Endothelial cell of umbilical vein (primary cell): ENCODE measurements around the gene NFS1.

Source experiments
- EZH2 ChIP-seq: IDR thresholded peaks from 2 replicates; pipeline ENCODE4 v1.6.1; 2012; ENCODE audit warnings: borderline replicate concordance, low read depth, mild to moderate bottlenecking, moderate library complexity, low read length, inconsistent platforms; ENCODE audit not compliant: severe bottlenecking
- GATA2 ChIP-seq: IDR thresholded peaks from 2 replicates; pipeline ENCODE4 v1.7.0; 2011; ENCODE audit warnings: low read depth, mild to moderate bottlenecking, moderate library complexity, mixed read lengths, low read length; ENCODE audit not compliant: insufficient read length, insufficient read depth
- JUN ChIP-seq: IDR thresholded peaks from 2 replicates; pipeline ENCODE4 v1.6.1; 2011; ENCODE audit warnings: borderline replicate concordance, low read depth; ENCODE audit not compliant: insufficient read length, insufficient read depth
- POLR2A ChIP-seq: IDR thresholded peaks from 2 replicates; pipeline ENCODE4 v1.6.1; 2012; ENCODE audit warnings: low read depth, mild to moderate bottlenecking, control low read depth, low read length
- POLR2AphosphoS5 ChIP-seq: IDR thresholded peaks from 2 replicates; pipeline ENCODE4 v1.6.1; 2012; ENCODE audit warnings: low read depth, mild to moderate bottlenecking, control low read depth, low read length, moderate library complexity; ENCODE audit not compliant: insufficient read depth
- TF ChIP-seq, protein P1 (sequence below), 2 donors: IDR thresholded peaks; 1 replicate in 1 of 2; 2 replicates in 1 of 2; pipeline ENCODE4 v1.5.1; 2011; ENCODE audit warnings: low read length in 2 of 2, mild to moderate bottlenecking in 2 of 2, moderate library complexity in 2 of 2, control low read depth in 1 of 2, inconsistent platforms in 1 of 2, low read depth in 1 of 2; ENCODE audit not compliant: insufficient read depth in 1 of 2; ENCODE audit errors: extremely low read depth in 1 of 2

DNA sequence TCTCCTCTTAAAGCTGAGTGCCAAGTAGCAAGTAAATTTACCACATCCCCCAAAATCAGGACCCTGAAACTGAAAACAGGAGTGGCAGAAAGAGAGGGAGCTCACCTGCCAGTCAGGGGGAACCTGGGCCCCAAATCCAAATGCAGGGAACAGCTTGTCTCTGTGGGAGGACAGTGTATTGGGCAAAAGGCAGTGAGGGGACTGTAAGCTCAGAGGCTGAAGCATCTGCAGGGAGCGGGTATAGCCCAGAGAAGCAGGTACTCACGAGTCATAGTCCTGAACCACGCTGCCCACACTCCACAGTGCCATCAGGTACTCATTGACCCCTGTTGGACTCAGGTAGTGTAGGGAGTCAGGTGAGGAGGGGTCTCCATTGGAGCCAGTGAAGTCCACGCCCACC is 68.5 kb downstream of the NFS1 start:
- TF ChIP-seq, protein P1, sequence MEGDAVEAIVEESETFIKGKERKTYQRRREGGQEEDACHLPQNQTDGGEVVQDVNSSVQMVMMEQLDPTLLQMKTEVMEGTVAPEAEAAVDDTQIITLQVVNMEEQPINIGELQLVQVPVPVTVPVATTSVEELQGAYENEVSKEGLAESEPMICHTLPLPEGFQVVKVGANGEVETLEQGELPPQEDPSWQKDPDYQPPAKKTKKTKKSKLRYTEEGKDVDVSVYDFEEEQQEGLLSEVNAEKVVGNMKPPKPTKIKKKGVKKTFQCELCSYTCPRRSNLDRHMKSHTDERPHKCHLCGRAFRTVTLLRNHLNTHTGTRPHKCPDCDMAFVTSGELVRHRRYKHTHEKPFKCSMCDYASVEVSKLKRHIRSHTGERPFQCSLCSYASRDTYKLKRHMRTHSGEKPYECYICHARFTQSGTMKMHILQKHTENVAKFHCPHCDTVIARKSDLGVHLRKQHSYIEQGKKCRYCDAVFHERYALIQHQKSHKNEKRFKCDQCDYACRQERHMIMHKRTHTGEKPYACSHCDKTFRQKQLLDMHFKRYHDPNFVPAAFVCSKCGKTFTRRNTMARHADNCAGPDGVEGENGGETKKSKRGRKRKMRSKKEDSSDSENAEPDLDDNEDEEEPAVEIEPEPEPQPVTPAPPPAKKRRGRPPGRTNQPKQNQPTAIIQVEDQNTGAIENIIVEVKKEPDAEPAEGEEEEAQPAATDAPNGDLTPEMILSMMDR (IDR thresholded peaks at IDR 0.05; ENCODE audit: extremely low read depth in 1 of 2, insufficient read depth in 1 of 2, low read depth in 1 of 2, low read length in 2 of 2) = no peak
- TF ChIP-seq POLR2AphosphoS5 (no peak), GATA2 (no peak), JUN (no peak), EZH2 (no peak), POLR2A (no peak)
